HepG2 (cell line): ENCODE results near the gene ZG16B. TPM values are rescaled to one million over a fixed set of nuclear protein-coding genes. Genes with fewer than 3 reads are reported as not detected.

Experiments used
- AHR ChIP-seq: IDR thresholded peaks from 2 replicates; pipeline ENCODE4 v1.6.1; 2018; ENCODE audit warnings: missing genetic modification reagents, missing compliant biosample characterization
- ARHGAP35 ChIP-seq: sonication (generic); formaldehyde crosslinking; IDR thresholded peaks from 2 replicates; pipeline ENCODE4 v1.9.0; 2022; ENCODE audit warnings: mild to moderate bottlenecking, inconsistent platforms, moderate library complexity, missing genetic modification reagents, borderline replicate concordance
- DDIT3 ChIP-seq: sonication (generic); formaldehyde crosslinking; IDR thresholded peaks from 2 replicates; pipeline ENCODE4 v1.4.0; 2020; ENCODE audit warnings: mild to moderate bottlenecking, missing genetic modification reagents
- E2F2 ChIP-seq: sonication (generic); formaldehyde crosslinking; IDR thresholded peaks from 2 replicates; pipeline ENCODE4 v1.4.0; 2020; ENCODE audit warnings: missing genetic modification reagents, borderline replicate concordance
- GRHL1 ChIP-seq: sonication (generic); formaldehyde crosslinking; conservative IDR thresholded peaks from 2 replicates; pipeline ENCODE4 v1.8.0; 2022; ENCODE audit warnings: missing genetic modification reagents
- KAT8 ChIP-seq: IDR thresholded peaks from 2 replicates; pipeline ENCODE4 v1.6.1; 2016; ENCODE audit warnings: missing genetic modification reagents, missing compliant biosample characterization
- KDM1A ChIP-seq: IDR thresholded peaks from 2 replicates; pipeline ENCODE4 v1.6.1; 2016; ENCODE audit warnings: missing compliant biosample characterization
- MYC ChIP-seq: sonication (generic); formaldehyde crosslinking; IDR thresholded peaks from 2 replicates; pipeline ENCODE4 v1.9.0; 2021; ENCODE audit warnings: missing genetic modification reagents, borderline replicate concordance
- RFX1 ChIP-seq: fragments of 450-650 bp; IDR thresholded peaks from 2 replicates; pipeline ENCODE4 v1.6.1; 2017
- SMC3 ChIP-seq: IDR thresholded peaks from 2 replicates; pipeline ENCODE4 v1.6.1; 2011; ENCODE audit warnings: low read length, improper control_type of control experiment
- SOX13 ChIP-seq, 3 experiments: fragments of 450-650 bp in 1 of 3; sonication (generic) in 1 of 3; formaldehyde crosslinking in 1 of 3; IDR thresholded peaks in 2 of 3; conservative IDR thresholded peaks in 1 of 3; 2 replicates each; pipeline versions ENCODE4 v1.5.0 to v1.6.1; 2016 to 2020; ENCODE audit warnings: antibody characterized with exemption in 1 of 3, mild to moderate bottlenecking in 1 of 3, missing compliant biosample characterization in 1 of 3, missing genetic modification reagents in 1 of 3, moderate library complexity in 1 of 3
- SRSF9 ChIP-seq: fragments of 200-400 bp; formaldehyde crosslinking; IDR thresholded peaks from 2 replicates; pipeline ENCODE4 v1.6.1; 2018; ENCODE audit warnings: borderline replicate concordance, mild to moderate bottlenecking, low read depth, low read length; ENCODE audit not compliant: insufficient read depth, poor library complexity, severe bottlenecking
- YEATS4 ChIP-seq: sonication (generic); formaldehyde crosslinking; IDR thresholded peaks from 2 replicates; pipeline ENCODE4 v1.4.0; 2020; ENCODE audit warnings: missing genetic modification reagents, borderline replicate concordance
- ZBTB33 ChIP-seq: sonication (generic); formaldehyde crosslinking; IDR thresholded peaks from 2 replicates; pipeline ENCODE4 v1.4.0; 2020; ENCODE audit warnings: missing genetic modification reagents
- ZFY ChIP-seq: sonication (generic); formaldehyde crosslinking; IDR thresholded peaks from 2 replicates; pipeline ENCODE4 v1.4.0; 2020; ENCODE audit warnings: missing genetic modification reagents
- ZNF225 ChIP-seq: sonication (generic); formaldehyde crosslinking; IDR thresholded peaks from 2 replicates; pipeline ENCODE4 v1.4.0; 2020; ENCODE audit warnings: mild to moderate bottlenecking, missing genetic modification reagents
- ZNF292 ChIP-seq: sonication (generic); formaldehyde crosslinking; IDR thresholded peaks from 2 replicates; pipeline ENCODE4 v1.8.1; 2022; ENCODE audit warnings: mild to moderate bottlenecking, low read depth, missing genetic modification reagents, borderline replicate concordance
- ZNF44 ChIP-seq: sonication (generic); formaldehyde crosslinking; IDR thresholded peaks from 2 replicates; pipeline ENCODE4 v1.5.1; 2020; ENCODE audit warnings: mild to moderate bottlenecking, missing genetic modification reagents
- ZNF552 ChIP-seq: sonication (generic); formaldehyde crosslinking; IDR thresholded peaks from 2 replicates; pipeline ENCODE4 v1.9.0; 2022; ENCODE audit warnings: missing genetic modification reagents, mild to moderate bottlenecking, borderline replicate concordance
- ZNF570 ChIP-seq: sonication (generic); formaldehyde crosslinking; IDR thresholded peaks from 2 replicates; pipeline ENCODE4 v1.4.0; 2020; ENCODE audit warnings: mild to moderate bottlenecking, missing genetic modification reagents, borderline replicate concordance
- ZNF580 ChIP-seq: IDR thresholded peaks from 2 replicates; pipeline ENCODE4 v1.6.1; 2016; ENCODE audit warnings: low read depth, borderline replicate concordance
- ZNF713 ChIP-seq: sonication (generic); formaldehyde crosslinking; IDR thresholded peaks from 2 replicates; pipeline ENCODE4 v1.4.0; 2020; ENCODE audit warnings: mild to moderate bottlenecking, missing genetic modification reagents
- ZSCAN20 ChIP-seq: sonication (generic); formaldehyde crosslinking; IDR thresholded peaks from 2 replicates; pipeline ENCODE4 v1.4.0; 2020; ENCODE audit warnings: missing genetic modification reagents, mild to moderate bottlenecking, borderline replicate concordance
- polyA plus RNA-seq, 8 experiments: library from polyadenylated mRNA; depleted of rRNA in 3 of 8; stranded (reverse) in 7 of 8; unstranded in 1 of 8; fragments of >200 nt; fragmentation: Illumina TruSeq in 4 of 8; extraction: Trizol in 4 of 8; gene quantifications; 2 replicates each; pipeline versions ENCODE4 v1.2.1 to v1.2.3, GENCODE V29; 2011 to 2016; ENCODE audit warnings: low read depth in 4 of 8, missing spikeins in 1 of 8, mixed read lengths in 1 of 8; ENCODE audit not compliant: insufficient read depth in 1 of 8
- total RNA-seq, 5 experiments: library from RNA; depleted of rRNA; stranded (reverse); fragments of >200 nt; fragmentation: Illumina TruSeq; extraction: Trizol; gene quantifications; 2 replicates each; pipeline ENCODE4 v1.2.3, GENCODE V29; 2016; ENCODE audit warnings: low read depth in 1 of 5

Gene ZG16B
- total and polyA plus RNA-seq, 2 of the 13 experiments (the other 11 are each of a cell fraction or from before 2014, with no cell fraction given) = 1.5 to 11.3 TPM

GRCh38 chr16:2874912-2875362, 44.8 kb downstream of the ZG16B start (continued):
- TF ChIP-seq RFX1 (no peak), SOX13 (IDR thresholded peaks at IDR 0.05) (no peak), SOX13 (CRISPR knock-in tag; conservative IDR thresholded peaks at IDR 0.05 in 1 of 2, IDR thresholded peaks at IDR 0.05 in 1 of 2) (no peak; a peak in 1 of 4 replicates), AHR (CRISPR knock-in tag) (no peak), ZFY (peak; percentile 52; the same call in 1 of the 2 replicates), ZSCAN20 (no peak), SRSF9 (no peak), E2F2 (CRISPR knock-in tag) (no peak), ZNF713 (CRISPR knock-in tag) (no peak), ZNF580 (CRISPR knock-in tag) (peak; percentile 66; the same call in 1 of the 2 replicates), ARHGAP35 (no peak), GRHL1 (CRISPR knock-in tag) (no peak), ZNF225 (CRISPR knock-in tag) (no peak), SMC3 (peak; percentile 34; the same call in 1 of the 2 replicates), KDM1A (CRISPR knock-in tag) (no peak), ZNF552 (no peak), YEATS4 (CRISPR knock-in tag) (no peak), ZNF292 (no peak), ZNF44 (no peak), DDIT3 (CRISPR knock-in tag) (no peak), KAT8 (CRISPR knock-in tag) (peak; percentile 35; the same call in 1 of the 2 replicates), ZNF570 (CRISPR knock-in tag) (no peak), ZBTB33 (CRISPR knock-in tag) (peak; percentile 38; the same call in 1 of the 2 replicates), MYC (CRISPR knock-in tag) (no peak; the same call in 1 of the 2 replicates)
